Activated naive CD4-positive, alpha-beta T cell treated with anti-CD3 and anti-CD28 coated beads, Interleukin-2, amount 50 U/mL, for 24 hours (primary cell): ENCODE measurements around the gene MAML3.

Source experiments
- H3K27ac Mint-ChIP-seq: one replicate; pipeline ENCODE4 v1.8.0; 2021; ENCODE audit warnings: mild to moderate bottlenecking, mixed read lengths
- H3K27me3 Mint-ChIP-seq: one replicate; pipeline ENCODE4 v1.8.0; 2021; ENCODE audit warnings: mixed read lengths
- H3K36me3 Mint-ChIP-seq: one replicate; pipeline ENCODE4 v1.8.0; 2021; ENCODE audit warnings: mixed read lengths
- H3K4me1 Mint-ChIP-seq: one replicate; pipeline ENCODE4 v1.8.0; 2021; ENCODE audit warnings: mixed read lengths
- H3K4me3 Mint-ChIP-seq: one replicate; pipeline ENCODE4 v1.8.0; 2021; ENCODE audit warnings: mild to moderate bottlenecking, mixed read lengths
- H3K9me3 Mint-ChIP-seq: one replicate; pipeline ENCODE4 v1.8.0; 2021; ENCODE audit warnings: mixed read lengths

The MAML3 gene

DNA sequence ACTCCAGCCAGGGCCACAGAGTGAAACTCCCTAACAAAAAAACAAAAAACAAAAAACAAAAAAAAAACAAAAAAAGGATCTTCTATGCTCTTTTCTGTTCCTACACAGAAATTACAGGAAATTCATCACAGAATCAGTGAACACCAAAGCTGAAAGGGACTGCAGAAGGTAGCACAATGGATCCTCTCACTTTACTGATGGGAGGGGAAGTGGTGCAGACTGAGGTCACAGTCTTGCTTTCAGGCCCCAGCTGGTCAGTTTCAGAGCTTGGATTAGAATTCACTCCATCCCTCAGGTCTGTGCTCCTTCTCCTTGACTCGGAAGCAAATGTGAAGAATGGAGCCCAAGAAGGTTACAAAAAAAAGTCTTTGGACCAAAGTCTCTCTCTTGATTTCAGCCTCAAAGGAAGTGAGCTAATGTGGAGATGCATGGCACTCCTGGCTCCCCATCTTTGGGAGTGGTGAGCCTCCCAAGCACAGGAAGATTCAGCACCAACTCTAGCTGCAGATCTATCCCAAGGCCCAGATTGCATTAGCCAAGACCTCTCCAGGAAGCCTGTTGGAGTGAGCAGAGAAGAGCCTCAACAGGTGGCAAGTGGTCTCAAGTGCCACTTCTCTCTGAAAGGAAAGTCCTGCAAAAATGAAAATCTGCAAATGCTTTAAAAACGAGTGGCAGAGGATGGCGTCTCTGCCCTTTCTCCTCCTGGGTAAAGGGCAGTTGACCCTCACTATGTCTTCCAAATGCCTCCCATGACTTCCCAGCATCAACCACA is 176.0 kb downstream of the MAML3 start:
- H3K36me3 Mint-ChIP-seq = peaks cover 1% of the 10 kb centered on the region
- no peaks in the 10 kb centered on the region for H3K9me3 Mint-ChIP-seq
- H3K27me3 Mint-ChIP-seq = no peaks in the 10 kb centered on the region
- H3K4me3 Mint-ChIP-seq = no peak overlapping the region
- H3K27ac Mint-ChIP-seq = no peak overlapping the region
- H3K4me1 Mint-ChIP-seq = peaks cover 14% of the 10 kb centered on the region

DNA sequence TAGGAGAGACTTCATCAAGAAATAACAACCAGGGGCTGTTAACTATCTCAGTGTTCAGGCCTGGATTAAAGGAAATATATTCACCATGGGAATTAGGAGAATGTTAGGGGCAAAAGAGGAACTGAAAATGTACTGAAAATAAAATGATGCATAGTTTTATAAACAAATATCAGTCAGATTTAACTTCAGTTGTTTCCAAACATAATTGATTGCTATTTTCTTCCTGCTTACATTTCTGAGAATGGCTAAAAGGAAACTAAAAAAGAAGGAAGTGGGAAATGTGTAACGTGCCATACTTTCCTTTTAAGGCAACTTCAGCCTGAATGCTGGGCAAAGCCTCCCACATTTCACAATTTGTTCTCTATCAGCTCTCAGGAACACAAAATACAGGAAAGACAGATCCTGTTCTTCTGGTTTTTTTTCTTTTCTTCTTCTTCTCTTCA is 178.1 kb downstream of the MAML3 start:
- Mint-ChIP-seq H3K36me3 (peaks cover 1% of the 10 kb centered on the region), H3K4me3 (no peak overlapping the region), H3K9me3 (no peaks in the 10 kb centered on the region), H3K27me3 (no peaks in the 10 kb centered on the region), H3K27ac (no peak overlapping the region), H3K4me1 (peaks cover 14% of the 10 kb centered on the region)

DNA sequence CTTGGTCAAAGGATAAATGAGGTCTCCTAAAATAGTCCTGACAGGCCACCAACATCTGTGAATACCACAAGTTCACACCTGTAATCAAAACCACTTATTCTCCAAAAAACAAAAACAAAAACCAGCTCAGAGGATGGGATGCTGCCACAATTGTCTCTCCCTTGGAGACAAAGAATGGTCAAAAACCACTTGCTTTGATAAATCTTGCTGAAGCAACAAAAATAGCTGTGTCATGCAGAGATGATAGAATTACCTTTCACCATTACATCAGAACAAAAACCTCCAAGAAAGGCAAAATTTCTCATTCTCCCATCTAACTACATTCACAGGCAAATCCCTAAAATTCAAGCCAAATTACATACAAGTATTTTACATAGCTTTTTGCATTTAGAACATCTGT is 180.4 kb downstream of the MAML3 start:
- H3K27ac Mint-ChIP-seq = no peak overlapping the region
- peaks cover 7% of the 10 kb centered on the region for H3K4me1 Mint-ChIP-seq
- no peaks in the 10 kb centered on the region for H3K36me3 Mint-ChIP-seq
- no peak overlapping the region for H3K4me3 Mint-ChIP-seq
- no peaks in the 10 kb centered on the region for H3K9me3 Mint-ChIP-seq
- H3K27me3 Mint-ChIP-seq = no peaks in the 10 kb centered on the region

DNA sequence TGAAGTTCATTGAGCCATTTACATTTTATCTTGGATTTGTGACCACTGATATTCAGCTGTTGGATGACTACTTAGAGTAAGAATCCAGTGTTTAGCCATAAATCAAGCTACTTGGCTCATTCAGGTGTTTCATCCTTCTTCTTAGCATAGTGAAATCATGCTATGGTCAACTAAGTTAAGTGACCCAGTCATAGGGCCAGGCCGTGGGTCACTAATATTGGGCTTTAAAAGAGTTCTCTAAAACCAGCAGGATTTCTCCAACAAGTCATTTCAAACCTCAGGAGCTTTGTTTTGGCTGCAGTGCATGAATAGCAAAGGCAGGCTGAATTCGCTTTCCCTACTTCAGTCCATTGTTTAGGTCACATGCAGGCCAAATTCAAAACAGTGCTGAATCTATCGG is 181.0 kb downstream of the MAML3 start:
- Mint-ChIP-seq H3K36me3 (no peaks in the 10 kb centered on the region), H3K4me1 (peaks cover 5% of the 10 kb centered on the region), H3K27ac (no peak overlapping the region), H3K9me3 (no peaks in the 10 kb centered on the region), H3K27me3 (no peaks in the 10 kb centered on the region), H3K4me3 (no peak overlapping the region)

DNA sequence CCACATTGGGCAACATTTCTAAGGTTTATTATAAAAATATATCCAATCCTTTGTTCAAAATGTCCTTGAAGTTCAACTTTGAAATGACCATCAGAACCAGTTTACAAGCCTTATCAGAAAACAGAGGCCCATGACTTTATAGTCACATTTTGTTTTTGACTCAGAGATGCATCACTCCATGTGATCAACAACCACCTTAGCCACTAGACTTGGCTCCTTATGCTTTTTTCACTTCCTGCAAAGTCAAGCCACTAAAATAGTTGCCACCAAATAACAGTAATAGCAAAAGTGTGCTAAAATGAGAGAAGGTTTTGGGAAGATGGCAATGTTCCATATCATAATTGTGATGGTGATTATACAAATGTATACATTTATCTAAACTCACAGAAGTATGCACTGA is 181.7 kb downstream of the MAML3 start:
- Mint-ChIP-seq H3K4me1 (peaks cover 5% of the 10 kb centered on the region), H3K27me3 (no peaks in the 10 kb centered on the region), H3K4me3 (no peak overlapping the region), H3K9me3 (no peaks in the 10 kb centered on the region), H3K27ac (no peak overlapping the region), H3K36me3 (no peaks in the 10 kb centered on the region)

DNA sequence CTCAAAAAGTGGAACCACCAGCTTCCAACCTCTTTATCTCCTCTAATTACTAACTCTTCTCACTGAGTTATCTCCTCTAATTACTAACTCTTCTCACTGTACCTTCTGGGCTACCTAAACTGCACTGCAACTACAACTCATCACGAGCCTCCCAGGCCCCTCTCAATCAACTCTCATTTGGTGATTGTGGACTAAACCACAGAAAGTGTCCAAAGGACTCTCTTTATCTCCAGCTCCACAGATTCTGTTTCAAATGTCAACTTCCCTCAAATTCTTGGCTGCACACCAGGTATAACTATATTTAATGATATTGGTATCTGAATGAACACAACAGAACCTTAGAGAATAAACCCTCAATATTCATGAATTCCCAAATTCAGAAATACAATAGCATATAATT is 182.9 kb downstream of the MAML3 start:
- Mint-ChIP-seq H3K9me3 (no peaks in the 10 kb centered on the region), H3K27me3 (no peaks in the 10 kb centered on the region), H3K36me3 (no peaks in the 10 kb centered on the region), H3K27ac (no peak overlapping the region), H3K4me1 (peaks cover 3% of the 10 kb centered on the region), H3K4me3 (no peak overlapping the region)

- no peaks in the 10 kb centered on the region for H3K27me3 Mint-ChIP-seq
- H3K4me1 Mint-ChIP-seq = no peaks in the 10 kb centered on the region
- H3K4me3 Mint-ChIP-seq = no peak overlapping the region
- no peaks in the 10 kb centered on the region for H3K36me3 Mint-ChIP-seq
- no peak overlapping the region for H3K27ac Mint-ChIP-seq
- no peaks in the 10 kb centered on the region for H3K9me3 Mint-ChIP-seq
Measured at GRCh38 chr4:139969635-139970266, 184.2 kb downstream of the MAML3 start.

DNA sequence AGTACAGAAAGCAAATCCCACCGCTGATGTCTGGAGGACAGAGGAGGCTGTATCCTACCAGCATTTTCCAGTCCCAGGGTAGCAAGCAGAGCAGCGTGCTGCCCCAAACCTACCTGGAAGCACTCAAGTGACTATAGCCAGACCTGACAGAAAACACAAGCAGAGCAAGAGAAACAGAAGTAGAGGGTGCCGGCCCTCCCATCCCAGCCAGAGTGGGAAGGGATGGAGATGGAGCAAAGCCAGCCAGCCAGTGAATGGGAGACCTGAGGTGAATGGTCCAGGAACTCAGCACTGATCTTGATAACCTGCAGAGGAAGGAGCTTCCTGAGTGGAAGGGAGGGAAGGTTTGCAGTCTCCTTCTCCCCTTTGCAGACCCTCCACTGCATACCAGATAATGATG is 185.2 kb downstream of the MAML3 start:
- Mint-ChIP-seq H3K4me1 (no peaks in the 10 kb centered on the region), H3K9me3 (no peaks in the 10 kb centered on the region), H3K4me3 (no peak overlapping the region), H3K27me3 (no peaks in the 10 kb centered on the region), H3K36me3 (no peaks in the 10 kb centered on the region), H3K27ac (no peak overlapping the region)

GRCh38 chr4:139966383-139966782 is 187.6 kb downstream of the MAML3 start:
- H3K27me3 Mint-ChIP-seq = no peaks in the 10 kb centered on the region
- H3K36me3 Mint-ChIP-seq = no peaks in the 10 kb centered on the region
- H3K4me1 Mint-ChIP-seq = no peaks in the 10 kb centered on the region
- no peak overlapping the region for H3K27ac Mint-ChIP-seq
- H3K9me3 Mint-ChIP-seq = no peaks in the 10 kb centered on the region
- no peak overlapping the region for H3K4me3 Mint-ChIP-seq

DNA sequence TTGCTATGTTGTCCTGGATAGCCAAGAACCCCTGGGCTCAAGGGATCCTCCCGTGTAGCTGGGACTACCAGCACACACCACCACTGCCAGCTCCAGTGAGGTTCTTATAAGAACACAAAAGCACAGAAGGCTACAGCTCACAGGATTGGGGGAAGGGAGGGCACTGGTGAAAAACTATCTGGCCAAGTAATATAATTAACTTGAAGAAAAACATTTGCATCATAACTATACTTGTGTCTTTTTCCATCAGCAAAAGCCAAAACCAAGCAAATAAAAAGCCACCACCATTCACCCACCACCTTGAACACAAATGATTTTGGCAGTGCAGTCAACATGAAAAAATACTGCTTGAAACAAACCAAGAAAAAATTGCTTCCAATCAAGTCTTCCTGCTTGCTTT is 188.2 kb downstream of the MAML3 start:
- no peak overlapping the region for H3K4me3 Mint-ChIP-seq
- H3K9me3 Mint-ChIP-seq = no peaks in the 10 kb centered on the region
- H3K27me3 Mint-ChIP-seq = no peaks in the 10 kb centered on the region
- no peaks in the 10 kb centered on the region for H3K4me1 Mint-ChIP-seq
- no peak overlapping the region for H3K27ac Mint-ChIP-seq
- H3K36me3 Mint-ChIP-seq = no peaks in the 10 kb centered on the region

GRCh38 chr4:139963708-139964107 is 190.3 kb downstream of the MAML3 start:
- no peaks in the 10 kb centered on the region for H3K4me1 Mint-ChIP-seq
- no peak overlapping the region for H3K27ac Mint-ChIP-seq
- H3K36me3 Mint-ChIP-seq = no peaks in the 10 kb centered on the region
- no peak overlapping the region for H3K4me3 Mint-ChIP-seq
- no peaks in the 10 kb centered on the region for H3K9me3 Mint-ChIP-seq
- H3K27me3 Mint-ChIP-seq = no peaks in the 10 kb centered on the region

GRCh38 chr4:139962130-139962684 is 191.8 kb downstream of the MAML3 start:
- Mint-ChIP-seq H3K4me1 (no peaks in the 10 kb centered on the region), H3K36me3 (no peaks in the 10 kb centered on the region), H3K27me3 (no peaks in the 10 kb centered on the region), H3K9me3 (no peaks in the 10 kb centered on the region), H3K27ac (no peak overlapping the region), H3K4me3 (no peak overlapping the region)

DNA sequence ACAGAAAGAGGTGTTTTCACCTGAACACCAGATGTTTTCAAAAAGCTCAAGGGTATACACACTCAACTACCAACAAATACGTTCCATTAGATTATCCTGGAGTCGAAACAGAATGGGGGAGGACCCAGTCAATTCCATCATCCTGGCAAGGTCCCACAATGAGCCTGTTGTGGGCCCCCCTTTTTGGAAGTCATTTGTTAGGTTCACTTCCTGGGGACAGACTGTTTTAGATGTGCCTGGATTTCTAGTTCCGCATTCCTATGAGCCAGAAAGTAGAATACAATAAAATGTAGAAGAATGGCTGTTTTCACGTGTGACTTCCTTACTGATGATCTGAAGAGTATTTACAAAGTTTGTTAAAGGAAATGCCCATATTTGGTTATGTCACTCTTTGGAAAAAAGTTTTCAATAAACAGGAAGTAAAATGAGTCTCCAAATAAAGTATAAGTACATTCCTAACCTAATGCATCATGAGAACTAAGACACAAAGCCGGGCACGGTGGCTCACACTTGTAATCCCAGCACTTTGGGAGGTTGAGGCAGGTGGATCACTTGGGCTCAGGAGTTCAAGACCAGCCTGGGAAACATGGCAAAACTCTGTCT is 192.5 kb downstream of the MAML3 start:
- Mint-ChIP-seq H3K4me3 (no peak overlapping the region), H3K36me3 (no peaks in the 10 kb centered on the region), H3K4me1 (no peaks in the 10 kb centered on the region), H3K27me3 (no peaks in the 10 kb centered on the region), H3K27ac (no peak overlapping the region), H3K9me3 (no peaks in the 10 kb centered on the region)

GRCh38 chr4:139959396-139959795 is 194.6 kb downstream of the MAML3 start:
- Mint-ChIP-seq H3K27me3 (no peaks in the 10 kb centered on the region), H3K4me1 (no peaks in the 10 kb centered on the region)

GRCh38 chr4:139958739-139959098 is 195.3 kb downstream of the MAML3 start:
- Mint-ChIP-seq H3K4me1 (no peaks in the 10 kb centered on the region), H3K27me3 (no peaks in the 10 kb centered on the region), H3K27ac (no peak overlapping the region), H3K4me3 (no peak overlapping the region), H3K36me3 (no peaks in the 10 kb centered on the region), H3K9me3 (no peaks in the 10 kb centered on the region)

More at GRCh38 chr4:139959396-139959795, 194.6 kb downstream of the MAML3 start:
- H3K4me3 Mint-ChIP-seq = no peak overlapping the region
- H3K36me3 Mint-ChIP-seq = no peaks in the 10 kb centered on the region
- H3K9me3 Mint-ChIP-seq = no peaks in the 10 kb centered on the region
- no peak overlapping the region for H3K27ac Mint-ChIP-seq
